ENCODE results near the gene FHIT. TPM values are rescaled to one million over a fixed set of nuclear protein-coding genes. Genes with fewer than 3 reads are reported as not detected.
A peak's percentile ranks its signal among the peaks of the same experiment; 100 is the strongest.

FHIT gene
- total and polyA plus RNA-seq, 2 experiments from 2014 or later, result 0.22 to 0.90 TPM

- no peaks in the 10 kb centered on the region for H3K9me2 ChIP-seq (ENCODE audit: insufficient read depth)
- H3K4me1 ChIP-seq (ENCODE audit: insufficient read depth), result peaks cover 29% of the 10 kb centered on the region
- in situ Hi-C loops (cut with MboI), result no loop called here
- peak overlapping the region; percentile 37 for H3K4me2 ChIP-seq (ENCODE audit: unreplicated experiment)
- H3K9me3 ChIP-seq (ENCODE audit: low read depth), result peaks cover 4% of the 10 kb centered on the region
- no peak overlapping the region for H2AFZ ChIP-seq
- no peak for TF ChIP-seq EZH2phosphoT487 (IDR thresholded peaks at IDR 0.05; ENCODE audit: insufficient read depth, low read depth)
- TF ChIP-seq EZH2 (IDR thresholded peaks at IDR 0.05; ENCODE audit: insufficient read depth, poor library complexity, severe bottlenecking), result no peak
- DNase-seq, result peak; percentile 57
- no peak overlapping the region for H3K9ac ChIP-seq
- no peaks in the 10 kb centered on the region for H3K79me2 ChIP-seq (ENCODE audit: insufficient read depth)
- peaks cover 3% of the 10 kb centered on the region; the same call in 1 of the 2 replicates for H3K36me3 ChIP-seq (ENCODE audit: low read depth)
- no peak overlapping the region for H3K4me3 ChIP-seq
- H3F3A ChIP-seq (ENCODE audit: insufficient read depth), result peaks cover 21% of the 10 kb centered on the region
- WGBS, 2 experiments (ENCODE audit: low coverage in 1 of 2, low lambda C conversion rate in 2 of 2, missing lambda C conversion rate in 2 of 2), result 92 to 95% methylated on average over 1 of the region's 1 CpG
- H3K27me3 ChIP-seq (replicated peaks; ENCODE audit: insufficient read depth), result no peaks in the 10 kb centered on the region
- no peak overlapping the region for H3K27ac ChIP-seq
- H4K20me1 ChIP-seq (ENCODE audit: insufficient read depth), result no peaks in the 10 kb centered on the region
Measured at GRCh38 chr3:60708191-60708975, 542.9 kb downstream of the FHIT start.

GRCh38 chr3:60707452-60708020 lies 543.7 kb downstream of the FHIT start:
- Histone ChIP-seq H3K9me2 (ENCODE audit: insufficient read depth) (no peaks in the 10 kb centered on the region), H3K36me3 (ENCODE audit: low read depth) (peaks cover 5% of the 10 kb centered on the region; the same call in 1 of the 2 replicates), H3K4me1 (ENCODE audit: insufficient read depth) (peaks cover 29% of the 10 kb centered on the region), H3K4me3 (no peak overlapping the region), H3K27me3 (replicated peaks; ENCODE audit: insufficient read depth) (no peaks in the 10 kb centered on the region), H3K9ac (no peak overlapping the region), H3K79me2 (ENCODE audit: insufficient read depth) (no peaks in the 10 kb centered on the region), H3K4me2 (ENCODE audit: unreplicated experiment) (peak overlapping the region; percentile 37), H2AFZ (no peak overlapping the region), H4K20me1 (ENCODE audit: insufficient read depth) (no peaks in the 10 kb centered on the region), H3K27ac (no peak overlapping the region), H3K9me3 (ENCODE audit: low read depth) (peaks cover 6% of the 10 kb centered on the region), H3F3A (ENCODE audit: insufficient read depth) (peaks cover 21% of the 10 kb centered on the region)
- peak; percentile 47 for DNase-seq
- TF ChIP-seq EZH2 (IDR thresholded peaks at IDR 0.05; ENCODE audit: insufficient read depth, poor library complexity, severe bottlenecking) (no peak), EZH2phosphoT487 (IDR thresholded peaks at IDR 0.05; ENCODE audit: insufficient read depth, low read depth) (no peak)
- in situ Hi-C loops (cut with MboI), result no loop called here
- 80 to 84% methylated on average over 2 of the region's 2 CpGs for WGBS, 2 experiments (ENCODE audit: low coverage in 1 of 2, low lambda C conversion rate in 2 of 2, missing lambda C conversion rate in 2 of 2)

GRCh38 chr3:60703956-60704736 lies 547.1 kb downstream of the FHIT start:
- Histone ChIP-seq H3K9me3 (ENCODE audit: low read depth) (peaks cover 6% of the 10 kb centered on the region), H3K4me1 (ENCODE audit: insufficient read depth) (peaks cover 29% of the 10 kb centered on the region), H3K9me2 (ENCODE audit: insufficient read depth) (no peaks in the 10 kb centered on the region), H3K4me2 (ENCODE audit: unreplicated experiment) (peak overlapping the region; percentile 50), H2AFZ (no peak overlapping the region), H3K27me3 (replicated peaks; ENCODE audit: insufficient read depth) (no peaks in the 10 kb centered on the region), H3K36me3 (ENCODE audit: low read depth) (peaks cover 5% of the 10 kb centered on the region; the same call in 1 of the 2 replicates), H3K27ac (peak overlapping the region; percentile 31; the same call in 1 of the 2 replicates), H4K20me1 (ENCODE audit: insufficient read depth) (no peaks in the 10 kb centered on the region), H3K4me3 (no peak overlapping the region), H3K79me2 (ENCODE audit: insufficient read depth) (no peaks in the 10 kb centered on the region), H3K9ac (no peak overlapping the region), H3F3A (ENCODE audit: insufficient read depth) (peaks cover 21% of the 10 kb centered on the region)
- DNase-seq, result peak; percentile 69
- TF ChIP-seq EZH2 (IDR thresholded peaks at IDR 0.05; ENCODE audit: insufficient read depth, poor library complexity, severe bottlenecking), result no peak
- TF ChIP-seq EZH2phosphoT487 (IDR thresholded peaks at IDR 0.05; ENCODE audit: insufficient read depth, low read depth), result no peak
- 1 to 2% methylated on average over 3 of the region's 3 CpGs for WGBS, 2 experiments (ENCODE audit: low coverage in 1 of 2, low lambda C conversion rate in 2 of 2, missing lambda C conversion rate in 2 of 2)
- in situ Hi-C loops (cut with MboI), result no loop called here

GRCh38 chr3:60703008-60703407 lies 548.2 kb downstream of the FHIT start:
- no peak overlapping the region for H3K4me2 ChIP-seq (ENCODE audit: unreplicated experiment)
- H3K27me3 ChIP-seq (replicated peaks; ENCODE audit: insufficient read depth), result no peaks in the 10 kb centered on the region
- no peak for DNase-seq
- no peak overlapping the region for H3K4me3 ChIP-seq
- H2AFZ ChIP-seq, result no peak overlapping the region
- no peak overlapping the region for H3K9ac ChIP-seq
- no peak overlapping the region for H3K27ac ChIP-seq
- H4K20me1 ChIP-seq (ENCODE audit: insufficient read depth), result no peaks in the 10 kb centered on the region
- TF ChIP-seq EZH2 (IDR thresholded peaks at IDR 0.05; ENCODE audit: insufficient read depth, poor library complexity, severe bottlenecking), result no peak
- no peak for TF ChIP-seq EZH2phosphoT487 (IDR thresholded peaks at IDR 0.05; ENCODE audit: insufficient read depth, low read depth)
- H3K79me2 ChIP-seq (ENCODE audit: insufficient read depth), result no peaks in the 10 kb centered on the region
- H3F3A ChIP-seq (ENCODE audit: insufficient read depth), result peaks cover 21% of the 10 kb centered on the region
- no peaks in the 10 kb centered on the region for H3K9me2 ChIP-seq (ENCODE audit: insufficient read depth)
- in situ Hi-C loops (cut with MboI), result no loop called here
- WGBS, 2 experiments (ENCODE audit: low coverage in 1 of 2, low lambda C conversion rate in 2 of 2, missing lambda C conversion rate in 2 of 2), result 91 to 94% methylated on average over 3 of the region's 3 CpGs
- H3K9me3 ChIP-seq (ENCODE audit: low read depth), result peaks cover 6% of the 10 kb centered on the region
- H3K36me3 ChIP-seq (ENCODE audit: low read depth), result peaks cover 5% of the 10 kb centered on the region; the same call in 1 of the 2 replicates
- peaks cover 25% of the 10 kb centered on the region for H3K4me1 ChIP-seq (ENCODE audit: insufficient read depth)

Measured in GM23248 (cell line).